Spinal cord (tissue), 10 donors: ENCODE results near the gene FAM222A. TPM values are rescaled to one million over a fixed set of nuclear protein-coding genes. Genes with fewer than 3 reads are reported as not detected.

Source experiments
- DNase-seq, 6 donors: peaks; one replicate each; pipeline versions ENCODE4 v3.0.0 to v3.0.0-alpha.2; 2013 to 2015; ENCODE audit warnings: low spot score in 6 of 6, low read depth in 4 of 6
- H3K27ac ChIP-seq: one replicate; pipeline ENCODE4 v1.5.1; 2013; ENCODE audit warnings: low read depth, low read length, control low read depth
- H3K27me3 ChIP-seq: one replicate; pipeline ENCODE4 v1.6.1; 2013; ENCODE audit warnings: low read length; ENCODE audit not compliant: control insufficient read depth, insufficient read depth
- H3K36me3 ChIP-seq: one replicate; pipeline ENCODE4 v1.6.1; 2013; ENCODE audit warnings: low read length; ENCODE audit not compliant: control insufficient read depth, insufficient read depth
- H3K4me1 ChIP-seq: one replicate; pipeline ENCODE4 v1.6.1; 2013; ENCODE audit warnings: low read length; ENCODE audit not compliant: control insufficient read depth, insufficient read depth
- H3K4me3 ChIP-seq: one replicate; pipeline ENCODE4 v1.5.1; 2013; ENCODE audit warnings: low read depth, low read length, control low read depth
- H3K9me3 ChIP-seq: one replicate; pipeline ENCODE4 v1.6.1; 2013; ENCODE audit warnings: low read length; ENCODE audit not compliant: control insufficient read depth, insufficient read depth
- WGBS: methylation state at CpG from one replicate; pipeline ENCODE4 v1.1.5; 2013; ENCODE audit warnings: missing lambda C conversion rate; ENCODE audit not compliant: insufficient coverage; 5-methylcytosine and 5-hydroxymethylcytosine counted together
- polyA plus RNA-seq, 2 donors: library from polyadenylated mRNA; unstranded; fragments of 120-200 nt; gene quantifications; one replicate each; pipeline ENCODE4 v1.2.1, GENCODE V29; 2013; ENCODE audit not compliant: insufficient read length in 2 of 2
- total RNA-seq, 2 donors: library from RNA; depleted of rRNA in 1 of 2; stranded (reverse); fragments of 120-200 nt in 1 of 2; fragments of >200 nt in 1 of 2; gene quantifications; one replicate each; pipeline versions ENCODE4 v1.2.3 to v1.2.4, GENCODE V29; 2013 to 2014
- donor health status: healthy.

Gene FAM222A
- total and polyA plus RNA-seq, 4 donors = 5.2 to 25.0 (median 14.6) TPM

GRCh38 chr12:109739747-109740693 is 26.4 kb downstream of the FAM222A start:
- no peaks in the 10 kb centered on the region for H3K9me3 ChIP-seq
- H3K36me3 ChIP-seq = peaks cover 9% of the 10 kb centered on the region
- H3K4me1 ChIP-seq = peaks cover 80% of the 10 kb centered on the region
- H3K4me3 ChIP-seq = no peak overlapping the region
- WGBS = 46% methylated on average over 11 of the region's 18 CpGs
- peak in 1 of 6 donors; percentile 34 for DNase-seq
- H3K27ac ChIP-seq = no peak overlapping the region
- no peaks in the 10 kb centered on the region for H3K27me3 ChIP-seq

GRCh38 chr12:109740694-109741245 is 27.1 kb downstream of the FAM222A start:
- H3K27me3 ChIP-seq = no peaks in the 10 kb centered on the region
- H3K4me3 ChIP-seq = no peak overlapping the region
- peaks cover 9% of the 10 kb centered on the region for H3K36me3 ChIP-seq
- DNase-seq = no peak
- no peak overlapping the region for H3K27ac ChIP-seq
- H3K4me1 ChIP-seq = peaks cover 73% of the 10 kb centered on the region
- H3K9me3 ChIP-seq = no peaks in the 10 kb centered on the region
- WGBS = 90% methylated on average over 6 of the region's 10 CpGs

DNA sequence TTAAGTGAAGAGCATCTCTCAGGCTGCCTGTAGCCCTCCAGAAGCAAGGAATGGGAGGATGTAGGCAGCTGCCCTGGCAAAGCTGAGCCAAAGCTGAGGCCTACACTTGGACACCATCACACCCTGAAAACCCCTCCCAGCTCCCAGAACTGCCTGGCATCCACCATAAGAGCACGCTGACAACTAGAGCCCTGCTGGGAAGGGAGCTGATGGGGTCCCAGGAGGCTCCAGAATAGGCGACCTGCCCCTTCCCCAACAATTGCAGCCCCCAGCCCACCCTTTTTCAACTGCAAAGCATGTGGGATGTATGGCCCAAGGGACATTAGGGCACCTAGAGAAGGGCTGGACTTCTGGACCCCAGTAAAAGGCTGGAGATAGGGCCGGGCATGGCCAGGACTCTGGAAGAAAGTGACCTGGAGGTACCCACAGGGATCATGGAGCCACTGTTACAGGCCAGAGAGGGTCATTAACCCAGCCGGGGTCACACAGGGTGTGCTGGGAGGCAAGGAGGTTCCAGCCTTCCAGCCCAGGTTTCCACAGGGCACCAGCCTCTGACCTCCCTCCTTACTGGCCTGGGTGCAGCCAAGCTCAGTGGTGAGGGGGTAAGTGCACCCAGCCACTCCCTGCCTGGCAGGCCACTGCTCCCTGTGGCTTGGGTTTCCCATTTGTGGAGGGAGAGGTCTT is 27.8 kb downstream of the FAM222A start:
- Histone ChIP-seq H3K36me3 (peaks cover 9% of the 10 kb centered on the region), H3K27ac (no peak overlapping the region), H3K9me3 (no peaks in the 10 kb centered on the region), H3K4me3 (no peak overlapping the region), H3K27me3 (no peaks in the 10 kb centered on the region), H3K4me1 (peaks cover 66% of the 10 kb centered on the region)
- WGBS = 100% methylated on average over 1 of the region's 4 CpGs
- no peak for DNase-seq

GRCh38 chr12:109741970-109742703 is 28.5 kb downstream of the FAM222A start:
- no peak overlapping the region for H3K4me3 ChIP-seq

DNA sequence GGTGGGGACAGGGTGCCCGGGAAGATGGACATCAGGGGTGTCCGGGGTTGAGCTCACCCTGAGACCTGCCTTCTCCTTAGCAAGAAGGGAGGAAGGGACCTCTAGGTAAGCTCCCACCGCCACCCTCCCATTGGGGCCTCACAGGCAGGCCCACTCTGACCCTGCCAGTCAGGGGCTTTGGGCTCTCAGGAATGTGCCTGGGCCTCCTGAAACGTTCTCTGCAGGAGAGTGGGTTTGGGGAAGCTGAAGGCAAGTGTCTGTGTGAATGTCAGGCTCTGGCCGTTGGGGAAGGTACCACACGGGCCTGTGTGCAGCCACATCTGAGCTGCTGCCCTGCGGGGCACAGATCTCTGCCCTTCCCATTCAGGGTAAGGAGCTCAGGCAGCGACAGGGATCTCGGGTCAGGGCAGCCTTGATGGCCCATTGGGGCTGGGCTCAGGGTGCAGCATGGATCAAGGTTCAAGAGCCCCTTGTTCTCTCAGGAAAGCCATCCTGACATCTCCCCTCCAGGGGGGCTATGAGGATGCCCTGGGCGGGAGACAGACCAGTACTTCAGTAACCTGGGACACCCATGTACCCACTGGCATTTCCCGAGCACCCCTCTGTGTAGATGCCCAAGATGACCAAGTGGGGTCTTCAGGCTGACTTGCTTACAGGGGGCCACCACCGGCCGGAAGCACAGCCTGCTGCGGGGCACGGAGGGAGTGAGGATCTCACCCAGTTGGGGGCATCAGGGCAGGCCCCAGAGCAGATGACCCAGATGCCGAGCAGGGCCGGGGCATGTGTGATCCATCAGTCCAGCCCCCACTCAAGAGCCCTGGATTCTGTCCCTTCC is 29.7 kb downstream of the FAM222A start:
- Histone ChIP-seq H3K27me3 (no peaks in the 10 kb centered on the region), H3K9me3 (no peaks in the 10 kb centered on the region), H3K27ac (no peak overlapping the region), H3K4me1 (peaks cover 48% of the 10 kb centered on the region), H3K4me3 (no peak overlapping the region), H3K36me3 (peaks cover 9% of the 10 kb centered on the region)
- 84% methylated on average over 16 of the region's 17 CpGs for WGBS
- no peak for DNase-seq

More at GRCh38 chr12:109741970-109742703, 28.5 kb downstream of the FAM222A start:
- WGBS = 56% methylated on average over 4 of the region's 14 CpGs
- DNase-seq = peak in 1 of 6 donors; percentile 71
- Histone ChIP-seq H3K9me3 (no peaks in the 10 kb centered on the region), H3K27ac (no peak overlapping the region), H3K36me3 (peaks cover 9% of the 10 kb centered on the region), H3K27me3 (no peaks in the 10 kb centered on the region), H3K4me1 (peaks cover 59% of the 10 kb centered on the region)

DNA sequence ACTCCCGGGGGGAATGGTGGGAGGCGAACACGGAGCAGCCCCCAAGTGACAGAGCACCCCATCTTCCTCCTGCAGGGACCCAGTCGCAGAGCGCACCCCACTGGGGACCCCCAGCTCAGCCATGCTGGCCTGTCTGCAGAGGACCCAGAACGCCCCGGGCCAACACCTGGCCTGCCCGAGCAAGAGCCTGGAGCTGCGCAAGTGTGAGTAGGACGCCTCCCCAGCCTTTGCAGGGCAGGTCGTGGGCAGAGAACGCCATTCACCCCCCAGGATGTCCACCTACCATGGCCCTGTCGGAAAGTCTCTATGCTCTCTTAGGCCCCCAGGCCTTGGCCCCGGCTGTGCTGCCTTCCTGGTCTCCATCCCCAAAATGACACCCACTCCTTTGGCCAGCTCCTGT is 30.4 kb downstream of the FAM222A start:
- no peaks in the 10 kb centered on the region for H3K9me3 ChIP-seq
- no peak for DNase-seq
- H3K4me1 ChIP-seq = peaks cover 43% of the 10 kb centered on the region
- H3K27ac ChIP-seq = no peak overlapping the region
- no peaks in the 10 kb centered on the region for H3K27me3 ChIP-seq
- peaks cover 9% of the 10 kb centered on the region for H3K36me3 ChIP-seq
- H3K4me3 ChIP-seq = no peak overlapping the region
- 95% methylated on average over 11 of the region's 14 CpGs for WGBS

GRCh38 chr12:109744986-109745942 is 31.6 kb downstream of the FAM222A start:
- no peak for DNase-seq
- Histone ChIP-seq H3K36me3 (peaks cover 9% of the 10 kb centered on the region), H3K4me1 (peaks cover 30% of the 10 kb centered on the region), H3K27me3 (no peaks in the 10 kb centered on the region), H3K9me3 (no peaks in the 10 kb centered on the region), H3K4me3 (no peak overlapping the region), H3K27ac (no peak overlapping the region)
- 66% methylated on average over 5 of the region's 8 CpGs for WGBS
